OCI-LY7 (cell line): Measurements from ENCODE around the gene GAN.

Experiments
- EZH2phosphoT487 ChIP-seq: fragments of 200-600 bp; sonication (generic); IDR thresholded peaks from 2 replicates; pipeline ENCODE4 v1.6.1; 2018; ENCODE audit warnings: low read depth, borderline replicate concordance, mild to moderate bottlenecking, mixed run types, antibody characterized with exemption, low read length, moderate library complexity, mixed read lengths
- TF ChIP-seq, protein P1 (sequence below): fragments of 200-600 bp; sonication (generic); conservative IDR thresholded peaks from 2 replicates; pipeline ENCODE4 v1.5.1; 2014; ENCODE audit warnings: mild to moderate bottlenecking, antibody characterized with exemption, low read length, moderate library complexity, mixed read lengths

DNA sequence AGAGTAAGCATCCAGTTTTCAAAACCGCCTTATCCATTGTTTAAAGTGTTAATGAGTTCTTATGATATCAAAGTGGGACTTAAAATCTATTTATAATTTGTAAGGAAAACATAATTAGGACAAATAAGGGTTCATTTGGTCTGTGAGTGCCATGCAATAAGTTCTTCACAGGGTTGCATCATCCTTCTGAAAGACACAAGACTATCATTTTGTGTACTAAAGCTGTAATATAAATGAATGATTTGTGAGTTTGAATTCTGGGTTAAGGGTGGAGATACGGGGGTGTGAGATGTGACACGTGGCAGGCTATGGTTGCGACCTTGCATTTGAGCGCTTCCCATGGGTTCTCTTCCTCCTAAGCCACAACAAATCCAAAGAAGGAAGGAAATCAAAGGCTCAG, 6.8 kb downstream of the GAN start:
- TF ChIP-seq, protein P1, sequence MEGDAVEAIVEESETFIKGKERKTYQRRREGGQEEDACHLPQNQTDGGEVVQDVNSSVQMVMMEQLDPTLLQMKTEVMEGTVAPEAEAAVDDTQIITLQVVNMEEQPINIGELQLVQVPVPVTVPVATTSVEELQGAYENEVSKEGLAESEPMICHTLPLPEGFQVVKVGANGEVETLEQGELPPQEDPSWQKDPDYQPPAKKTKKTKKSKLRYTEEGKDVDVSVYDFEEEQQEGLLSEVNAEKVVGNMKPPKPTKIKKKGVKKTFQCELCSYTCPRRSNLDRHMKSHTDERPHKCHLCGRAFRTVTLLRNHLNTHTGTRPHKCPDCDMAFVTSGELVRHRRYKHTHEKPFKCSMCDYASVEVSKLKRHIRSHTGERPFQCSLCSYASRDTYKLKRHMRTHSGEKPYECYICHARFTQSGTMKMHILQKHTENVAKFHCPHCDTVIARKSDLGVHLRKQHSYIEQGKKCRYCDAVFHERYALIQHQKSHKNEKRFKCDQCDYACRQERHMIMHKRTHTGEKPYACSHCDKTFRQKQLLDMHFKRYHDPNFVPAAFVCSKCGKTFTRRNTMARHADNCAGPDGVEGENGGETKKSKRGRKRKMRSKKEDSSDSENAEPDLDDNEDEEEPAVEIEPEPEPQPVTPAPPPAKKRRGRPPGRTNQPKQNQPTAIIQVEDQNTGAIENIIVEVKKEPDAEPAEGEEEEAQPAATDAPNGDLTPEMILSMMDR = no peak
- TF ChIP-seq EZH2phosphoT487 = no peak
